HepG2 (cell line): Measurements from ENCODE around the gene MACROD2. TPM values are rescaled to one million over a fixed set of nuclear protein-coding genes. Genes with fewer than 3 reads are reported as not detected.
A peak's percentile ranks its signal among the peaks of the same experiment; 100 is the strongest.

Experiments used
- ATF4 ChIP-seq, 2 experiments: fragments of 450-650 bp in 1 of 2; sonication (generic) in 1 of 2; formaldehyde crosslinking; IDR thresholded peaks; 2 replicates each; pipeline versions ENCODE4 v1.5.0 to v1.8.0; 2020 to 2022; ENCODE audit warnings: mild to moderate bottlenecking in 1 of 2, missing genetic modification reagents in 1 of 2
- DR1 ChIP-seq: sonication (generic); formaldehyde crosslinking; IDR thresholded peaks from 2 replicates; pipeline ENCODE4 v1.8.0; 2021; ENCODE audit warnings: mild to moderate bottlenecking, missing genetic modification reagents, inconsistent platforms
- FOXA1 ChIP-seq, 2 experiments: fragments of 450-650 bp in 1 of 2; sonication (generic) in 1 of 2; formaldehyde crosslinking in 1 of 2; IDR thresholded peaks; 2 replicates each; pipeline versions ENCODE4 v1.4.0 to v1.6.1; 2016 to 2020; ENCODE audit warnings: missing genetic modification reagents in 1 of 2
- MTF1 ChIP-seq: sonication (generic); formaldehyde crosslinking; IDR thresholded peaks from 2 replicates; pipeline ENCODE4 v1.5.0; 2020; ENCODE audit warnings: missing genetic modification reagents
- MTF2 ChIP-seq: sonication (generic); formaldehyde crosslinking; IDR thresholded peaks from 2 replicates; pipeline ENCODE4 v1.5.0; 2020; ENCODE audit warnings: missing genetic modification reagents, borderline replicate concordance
- NFYB ChIP-seq: sonication (generic); formaldehyde crosslinking; IDR thresholded peaks from 2 replicates; pipeline ENCODE4 v1.4.0; 2020; ENCODE audit warnings: missing genetic modification reagents
- SOX5 ChIP-seq: IDR thresholded peaks from 2 replicates; pipeline ENCODE4 v1.6.1; 2016; ENCODE audit warnings: borderline replicate concordance
- TARDBP ChIP-seq: sonication (generic); formaldehyde crosslinking; IDR thresholded peaks from 2 replicates; pipeline ENCODE4 v1.8.0; 2022; ENCODE audit warnings: mild to moderate bottlenecking, missing genetic modification reagents
- ZKSCAN5 ChIP-seq: sonication (generic); formaldehyde crosslinking; IDR thresholded peaks from 2 replicates; pipeline ENCODE4 v1.5.1; 2020; ENCODE audit warnings: mild to moderate bottlenecking, missing genetic modification reagents
- ZNF710 ChIP-seq: sonication (generic); formaldehyde crosslinking; IDR thresholded peaks from 2 replicates; pipeline ENCODE4 v1.5.0; 2020; ENCODE audit warnings: mild to moderate bottlenecking, missing genetic modification reagents, borderline replicate concordance
- ZNF879 ChIP-seq: sonication (generic); formaldehyde crosslinking; IDR thresholded peaks from 2 replicates; pipeline ENCODE4 v1.8.1; 2023; ENCODE audit warnings: missing genetic modification reagents
- polyA plus RNA-seq, 8 experiments: library from polyadenylated mRNA; depleted of rRNA in 3 of 8; stranded (reverse) in 7 of 8; unstranded in 1 of 8; fragments of >200 nt; fragmentation: Illumina TruSeq in 4 of 8; extraction: Trizol in 4 of 8; gene quantifications; 2 replicates each; pipeline versions ENCODE4 v1.2.1 to v1.2.3, GENCODE V29; 2011 to 2016; ENCODE audit warnings: low read depth in 4 of 8, missing spikeins in 1 of 8, mixed read lengths in 1 of 8; ENCODE audit not compliant: insufficient read depth in 1 of 8
- total RNA-seq, 5 experiments: library from RNA; depleted of rRNA; stranded (reverse); fragments of >200 nt; fragmentation: Illumina TruSeq; extraction: Trizol; gene quantifications; 2 replicates each; pipeline ENCODE4 v1.2.3, GENCODE V29; 2016; ENCODE audit warnings: low read depth in 1 of 5
- TF ChIP-seq, protein P1 (sequence below): sonication (generic); formaldehyde crosslinking; IDR thresholded peaks from 2 replicates; pipeline ENCODE4 v1.9.0; 2022; ENCODE audit warnings: low read depth, missing genetic modification reagents
- TF ChIP-seq, protein P2 (sequence below): sonication (generic); formaldehyde crosslinking; IDR thresholded peaks from 2 replicates; pipeline ENCODE4 v1.5.0; 2020; ENCODE audit warnings: mild to moderate bottlenecking, missing genetic modification reagents
- TF ChIP-seq, protein P3 (sequence below): sonication (generic); formaldehyde crosslinking; IDR thresholded peaks from 2 replicates; pipeline ENCODE4 v1.8.0; 2022; ENCODE audit warnings: missing genetic modification reagents, mild to moderate bottlenecking, inconsistent platforms, borderline replicate concordance
- TF ChIP-seq, protein P4 (sequence below): sonication (generic); formaldehyde crosslinking; IDR thresholded peaks from 2 replicates; pipeline ENCODE4 v1.5.0; 2020; ENCODE audit warnings: missing genetic modification reagents
- TF ChIP-seq, protein P5 (sequence below): sonication (generic); formaldehyde crosslinking; IDR thresholded peaks from 2 replicates; pipeline ENCODE4 v1.9.0; 2021; ENCODE audit warnings: missing genetic modification reagents, borderline replicate concordance

MACROD2 gene
- total and polyA plus RNA-seq, 2 of the 13 experiments (the other 11 are each of a cell fraction or from before 2014, with no cell fraction given) = 0.13 to 0.51 TPM

DNA sequence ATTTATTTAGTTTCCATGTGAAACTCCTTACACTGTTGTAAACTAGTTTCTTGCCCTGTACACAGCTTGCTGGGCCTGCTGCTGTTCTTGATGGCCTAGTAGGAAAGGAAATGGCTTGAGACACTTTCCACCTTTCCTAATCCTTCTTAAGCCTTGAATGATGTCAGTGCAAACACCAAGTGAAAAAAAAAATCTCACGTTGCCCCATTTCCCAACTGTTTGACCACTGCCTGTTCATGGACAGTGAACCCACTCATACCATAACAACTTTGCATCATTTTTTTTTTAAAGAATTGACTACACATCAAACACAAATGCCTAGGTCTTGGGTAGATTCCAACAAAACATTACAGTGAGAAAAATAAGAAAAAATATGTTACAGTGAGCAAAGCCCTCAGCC lies 995.7 kb downstream of the MACROD2 start (continued):
- TF ChIP-seq TARDBP (CRISPR knock-in tag) (peak; percentile 57; the same call in 1 of the 2 replicates), ATF4 (CRISPR knock-in tag; IDR thresholded peaks at IDR 0.05) (peak in 1 of 2 experiments; percentile 95; a peak in 2 of 4 replicates), ZNF879 (CRISPR knock-in tag) (no peak), SOX5 (peak; percentile 86; the same call in 1 of the 2 replicates), ZNF710 (CRISPR knock-in tag) (peak; percentile 35; the same call in 1 of the 2 replicates), FOXA1 (IDR thresholded peaks at IDR 0.05) (no peak), FOXA1 (CRISPR knock-in tag; IDR thresholded peaks at IDR 0.05) (peak; percentile 92), MTF1 (no peak), NFYB (CRISPR knock-in tag) (no peak), MTF2 (no peak), ZKSCAN5 (CRISPR knock-in tag) (no peak), DR1 (CRISPR knock-in tag) (no peak)
- TF ChIP-seq, protein P1, sequence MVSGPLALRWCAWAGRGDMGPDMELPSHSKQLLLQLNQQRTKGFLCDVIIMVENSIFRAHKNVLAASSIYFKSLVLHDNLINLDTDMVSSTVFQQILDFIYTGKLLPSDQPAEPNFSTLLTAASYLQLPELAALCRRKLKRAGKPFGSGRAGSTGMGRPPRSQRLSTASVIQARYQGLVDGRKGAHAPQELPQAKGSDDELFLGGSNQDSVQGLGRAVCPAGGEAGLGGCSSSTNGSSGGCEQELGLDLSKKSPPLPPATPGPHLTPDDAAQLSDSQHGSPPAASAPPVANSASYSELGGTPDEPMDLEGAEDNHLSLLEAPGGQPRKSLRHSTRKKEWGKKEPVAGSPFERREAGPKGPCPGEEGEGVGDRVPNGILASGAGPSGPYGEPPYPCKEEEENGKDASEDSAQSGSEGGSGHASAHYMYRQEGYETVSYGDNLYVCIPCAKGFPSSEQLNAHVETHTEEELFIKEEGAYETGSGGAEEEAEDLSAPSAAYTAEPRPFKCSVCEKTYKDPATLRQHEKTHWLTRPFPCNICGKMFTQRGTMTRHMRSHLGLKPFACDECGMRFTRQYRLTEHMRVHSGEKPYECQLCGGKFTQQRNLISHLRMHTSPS (CRISPR knock-in tag) = no peak
- TF ChIP-seq, protein P2, sequence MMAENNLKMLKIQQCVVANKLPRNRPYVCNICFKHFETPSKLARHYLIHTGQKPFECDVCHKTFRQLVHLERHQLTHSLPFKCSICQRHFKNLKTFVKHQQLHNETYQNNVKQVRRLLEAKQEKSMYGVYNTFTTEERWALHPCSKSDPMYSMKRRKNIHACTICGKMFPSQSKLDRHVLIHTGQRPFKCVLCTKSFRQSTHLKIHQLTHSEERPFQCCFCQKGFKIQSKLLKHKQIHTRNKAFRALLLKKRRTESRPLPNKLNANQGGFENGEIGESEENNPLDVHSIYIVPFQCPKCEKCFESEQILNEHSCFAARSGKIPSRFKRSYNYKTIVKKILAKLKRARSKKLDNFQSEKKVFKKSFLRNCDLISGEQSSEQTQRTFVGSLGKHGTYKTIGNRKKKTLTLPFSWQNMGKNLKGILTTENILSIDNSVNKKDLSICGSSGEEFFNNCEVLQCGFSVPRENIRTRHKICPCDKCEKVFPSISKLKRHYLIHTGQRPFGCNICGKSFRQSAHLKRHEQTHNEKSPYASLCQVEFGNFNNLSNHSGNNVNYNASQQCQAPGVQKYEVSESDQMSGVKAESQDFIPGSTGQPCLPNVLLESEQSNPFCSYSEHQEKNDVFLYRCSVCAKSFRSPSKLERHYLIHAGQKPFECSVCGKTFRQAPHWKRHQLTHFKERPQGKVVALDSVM (CRISPR knock-in tag) = no peak
- TF ChIP-seq, protein P3, sequence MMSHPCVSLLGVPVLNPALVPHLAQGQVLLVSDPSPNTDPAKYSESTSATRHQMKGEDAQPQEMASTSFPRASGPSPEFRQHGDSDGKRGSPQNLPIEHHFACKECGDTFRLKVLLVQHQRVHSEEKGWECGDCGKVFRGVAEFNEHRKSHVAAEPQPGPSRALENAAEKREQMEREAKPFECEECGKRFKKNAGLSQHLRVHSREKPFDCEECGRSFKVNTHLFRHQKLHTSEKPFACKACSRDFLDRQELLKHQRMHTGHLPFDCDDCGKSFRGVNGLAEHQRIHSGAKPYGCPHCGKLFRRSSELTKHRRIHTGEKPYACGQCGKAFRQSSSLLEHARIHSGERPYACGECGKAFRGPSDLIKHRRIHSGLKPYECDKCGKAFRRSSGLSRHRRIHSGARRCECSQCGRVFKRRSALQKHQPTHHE (CRISPR knock-in tag) = no peak
- TF ChIP-seq, protein P4, sequence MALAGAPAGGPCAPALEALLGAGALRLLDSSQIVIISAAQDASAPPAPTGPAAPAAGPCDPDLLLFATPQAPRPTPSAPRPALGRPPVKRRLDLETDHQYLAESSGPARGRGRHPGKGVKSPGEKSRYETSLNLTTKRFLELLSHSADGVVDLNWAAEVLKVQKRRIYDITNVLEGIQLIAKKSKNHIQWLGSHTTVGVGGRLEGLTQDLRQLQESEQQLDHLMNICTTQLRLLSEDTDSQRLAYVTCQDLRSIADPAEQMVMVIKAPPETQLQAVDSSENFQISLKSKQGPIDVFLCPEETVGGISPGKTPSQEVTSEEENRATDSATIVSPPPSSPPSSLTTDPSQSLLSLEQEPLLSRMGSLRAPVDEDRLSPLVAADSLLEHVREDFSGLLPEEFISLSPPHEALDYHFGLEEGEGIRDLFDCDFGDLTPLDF (CRISPR knock-in tag) = no peak
- TF ChIP-seq, protein P5, sequence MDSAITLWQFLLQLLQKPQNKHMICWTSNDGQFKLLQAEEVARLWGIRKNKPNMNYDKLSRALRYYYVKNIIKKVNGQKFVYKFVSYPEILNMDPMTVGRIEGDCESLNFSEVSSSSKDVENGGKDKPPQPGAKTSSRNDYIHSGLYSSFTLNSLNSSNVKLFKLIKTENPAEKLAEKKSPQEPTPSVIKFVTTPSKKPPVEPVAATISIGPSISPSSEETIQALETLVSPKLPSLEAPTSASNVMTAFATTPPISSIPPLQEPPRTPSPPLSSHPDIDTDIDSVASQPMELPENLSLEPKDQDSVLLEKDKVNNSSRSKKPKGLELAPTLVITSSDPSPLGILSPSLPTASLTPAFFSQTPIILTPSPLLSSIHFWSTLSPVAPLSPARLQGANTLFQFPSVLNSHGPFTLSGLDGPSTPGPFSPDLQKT = no peak
